ENCODE data around the gene TMEM239.
A peak's percentile ranks its signal among the peaks of the same experiment; 100 is the strongest.
"Not testable (repeated sequence)": the region's sequence is repeated elsewhere in the genome, so short reads cannot be mapped to it uniquely, and the experiment has no call there.

TMEM239 gene

GRCh38 chr20:2820896-2821869 lies 5.0 kb downstream of the TMEM239 start:
- DNase-seq = no peak

DNA sequence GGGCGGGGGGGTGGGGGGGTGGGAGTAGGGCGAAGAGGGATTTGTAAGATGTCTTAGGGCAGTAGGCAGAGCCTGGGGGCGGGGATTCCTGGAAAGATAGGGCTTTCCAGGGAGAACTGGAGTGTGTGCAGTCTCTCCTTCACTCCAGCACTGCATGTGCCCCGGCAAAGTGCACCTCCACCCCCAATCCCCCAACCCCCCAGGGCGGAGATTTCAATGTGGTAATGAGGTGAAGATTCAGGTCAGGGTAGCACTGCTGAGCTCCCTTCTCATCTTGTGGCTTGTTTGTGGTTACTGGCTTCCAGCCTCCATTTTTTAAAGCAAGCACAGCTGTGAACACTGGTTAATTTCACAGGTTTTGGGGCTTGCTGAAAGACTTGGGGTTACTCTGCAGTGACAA lies 5.9 kb downstream of the TMEM239 start:
- DNase-seq = no peak

DNA sequence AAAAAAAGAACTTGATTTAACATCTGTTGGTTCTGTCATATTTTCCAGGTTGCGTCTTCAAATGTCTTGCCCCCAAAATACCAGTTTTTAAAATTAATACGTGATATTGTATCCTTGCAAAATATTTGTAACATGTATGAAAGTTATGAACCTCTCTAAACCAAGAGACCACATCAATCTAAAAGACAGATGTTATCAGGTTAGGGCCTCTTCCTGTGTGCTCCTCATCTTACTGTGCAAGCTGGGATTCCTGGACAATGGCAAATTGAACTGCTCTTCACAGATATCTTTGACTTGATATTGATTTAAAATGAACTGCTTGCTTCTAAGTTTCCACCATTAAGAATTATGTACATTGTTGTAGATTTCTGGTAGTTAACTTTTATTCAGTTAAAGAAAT lies 9.6 kb downstream of the TMEM239 start:
- DNase-seq = no peak

- DNase-seq = no peak
These were observed 10.5 kb downstream of the TMEM239 start for GRCh38 chr20:2826655-2827054.

DNA sequence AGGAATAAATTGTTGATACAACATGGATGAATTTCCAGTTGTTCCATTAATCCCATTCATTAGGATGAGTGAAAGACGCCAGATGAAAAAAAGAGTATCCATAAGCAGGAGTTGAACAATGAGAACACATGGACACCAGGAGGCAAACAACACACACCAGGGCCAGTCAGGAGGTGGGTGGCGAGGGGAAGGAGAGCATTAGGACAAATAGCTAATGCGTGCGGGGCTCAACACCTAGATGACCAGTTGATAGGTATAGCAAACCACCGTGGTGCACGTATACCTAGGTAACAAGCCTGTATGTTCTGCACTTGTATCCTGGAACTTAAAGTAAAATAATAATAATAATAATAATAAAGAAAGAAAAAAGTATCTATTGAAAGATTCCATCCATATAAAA lies 13.2 kb downstream of the TMEM239 start:
- no peak for DNase-seq

DNA sequence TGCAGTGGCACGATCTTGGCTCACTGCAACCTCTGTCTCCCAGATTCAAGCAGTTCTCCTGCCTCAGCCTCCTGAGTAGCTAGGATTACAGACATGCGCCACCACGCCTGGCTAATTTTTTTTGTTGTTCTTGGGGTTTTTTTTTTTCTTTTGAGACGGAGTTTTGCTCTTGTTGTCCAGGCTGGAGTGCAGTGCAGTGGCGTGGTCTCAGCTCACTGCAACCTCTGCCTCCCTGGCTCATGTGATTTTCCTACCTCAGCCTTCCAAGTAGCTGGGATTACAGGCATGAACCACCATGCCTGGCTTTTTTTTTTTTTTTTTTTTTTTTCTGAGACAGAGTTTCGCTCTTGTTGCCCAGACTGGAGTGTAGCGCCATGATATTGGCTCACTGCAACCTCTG lies 15.0 kb downstream of the TMEM239 start:
- DNase-seq = not testable (repeated sequence)

GRCh38 chr20:2833761-2834160 lies 17.6 kb downstream of the TMEM239 start:
- no peak for DNase-seq

DNA sequence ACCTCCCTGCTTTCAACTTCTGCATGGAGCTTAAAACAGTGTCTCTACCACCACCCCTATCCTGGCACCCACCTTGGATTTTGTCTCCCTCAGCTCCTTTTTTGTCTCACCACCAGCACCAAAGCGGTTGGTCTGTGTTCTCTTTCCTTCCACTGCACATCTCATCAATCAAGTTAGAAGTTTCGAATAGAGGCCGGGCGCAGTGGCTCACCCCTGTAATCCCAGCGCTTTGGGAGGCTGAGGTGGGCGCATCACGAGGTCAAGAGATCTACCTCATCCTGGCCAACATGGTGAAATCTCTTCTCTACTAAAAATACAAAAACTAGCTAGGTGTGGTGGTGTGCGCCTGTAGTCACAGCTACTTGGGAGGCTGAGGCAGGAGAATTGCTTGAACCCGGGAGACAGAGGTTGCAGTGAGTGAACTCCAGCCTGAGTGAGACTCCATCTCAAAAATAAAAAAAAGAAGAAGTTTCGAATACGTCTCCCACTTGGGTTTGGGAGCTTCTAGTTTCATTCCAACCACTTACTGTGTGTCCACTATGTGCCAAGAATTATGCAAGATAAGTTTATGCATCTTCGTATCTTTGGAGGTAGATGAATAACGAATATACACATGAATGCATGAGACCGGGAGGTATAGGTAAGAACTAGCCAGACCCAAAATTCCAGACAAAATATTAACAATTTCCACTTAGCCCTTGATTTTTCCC lies 18.4 kb downstream of the TMEM239 start:
- no peak for DNase-seq

- DNase-seq = no peak
These were observed 19.2 kb downstream of the TMEM239 start for GRCh38 chr20:2835331-2835796.

GRCh38 chr20:2836035-2836434 lies 19.9 kb downstream of the TMEM239 start:
- DNase-seq = no peak

DNA sequence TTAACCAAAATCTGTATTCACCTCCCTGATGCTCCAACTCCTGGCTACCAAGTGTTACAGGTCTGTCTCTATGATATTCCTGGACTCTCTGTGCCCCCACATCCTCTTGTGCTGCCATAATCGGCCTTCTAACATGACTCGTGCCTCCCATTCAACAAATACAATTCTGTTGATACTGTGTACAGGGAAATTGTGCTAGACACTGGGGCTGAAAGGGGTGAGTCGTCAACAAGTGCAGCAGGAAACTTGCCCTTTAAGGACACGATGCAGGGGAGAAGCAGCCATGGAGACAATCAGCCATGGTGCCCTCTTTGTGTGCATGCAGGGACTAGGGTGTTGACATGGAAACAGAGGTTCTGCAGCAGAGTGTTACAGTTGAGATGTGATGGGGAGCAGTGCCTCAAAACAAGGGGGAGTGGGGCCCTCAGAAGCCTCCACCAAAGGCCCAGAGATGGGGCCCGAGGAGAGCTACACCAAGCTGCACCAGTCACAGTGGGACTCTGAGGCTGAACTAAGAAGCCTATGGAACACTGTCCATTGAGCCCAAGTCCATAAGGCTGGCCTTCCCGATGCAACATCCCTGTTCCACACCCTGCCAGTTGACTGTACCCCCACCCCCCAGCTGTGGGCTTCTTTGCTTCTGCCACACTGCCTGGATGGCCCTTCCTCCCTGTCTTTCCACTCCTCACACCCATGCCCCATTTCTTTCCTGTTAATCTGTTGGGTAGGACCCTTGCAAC lies 21.2 kb downstream of the TMEM239 start:
- DNase-seq = no peak

DNA sequence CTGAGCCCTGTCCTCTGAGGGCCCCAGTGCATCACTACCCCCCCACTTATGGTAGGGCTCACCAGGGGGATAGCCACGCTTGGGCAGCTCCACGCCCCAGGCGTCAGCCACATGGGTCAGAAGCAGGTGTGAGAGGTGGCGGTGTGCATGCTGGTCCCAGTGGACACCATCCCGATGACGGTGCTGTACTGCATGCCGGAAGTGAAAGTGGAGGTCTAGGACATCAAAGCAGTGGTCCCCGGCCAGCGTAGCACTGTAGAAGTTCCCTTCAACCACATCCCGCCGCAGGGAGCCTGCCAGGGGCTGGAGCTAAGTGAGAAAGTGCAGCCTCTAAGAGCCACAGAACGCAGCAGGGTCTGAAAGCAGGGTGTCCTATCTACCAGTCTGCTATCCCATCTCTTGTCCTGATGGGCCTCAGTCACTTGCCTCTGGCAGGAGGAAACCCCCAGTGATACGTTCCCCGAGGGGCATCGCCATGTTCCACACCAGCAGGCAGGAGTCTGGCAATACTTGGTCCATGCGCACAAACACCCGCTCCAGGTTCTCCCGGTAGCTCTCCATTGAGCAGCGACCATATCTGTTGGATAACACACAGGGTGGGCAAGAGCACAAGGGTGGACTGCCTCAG lies 22.1 kb downstream of the TMEM239 start:
- no peak for DNase-seq

DNA sequence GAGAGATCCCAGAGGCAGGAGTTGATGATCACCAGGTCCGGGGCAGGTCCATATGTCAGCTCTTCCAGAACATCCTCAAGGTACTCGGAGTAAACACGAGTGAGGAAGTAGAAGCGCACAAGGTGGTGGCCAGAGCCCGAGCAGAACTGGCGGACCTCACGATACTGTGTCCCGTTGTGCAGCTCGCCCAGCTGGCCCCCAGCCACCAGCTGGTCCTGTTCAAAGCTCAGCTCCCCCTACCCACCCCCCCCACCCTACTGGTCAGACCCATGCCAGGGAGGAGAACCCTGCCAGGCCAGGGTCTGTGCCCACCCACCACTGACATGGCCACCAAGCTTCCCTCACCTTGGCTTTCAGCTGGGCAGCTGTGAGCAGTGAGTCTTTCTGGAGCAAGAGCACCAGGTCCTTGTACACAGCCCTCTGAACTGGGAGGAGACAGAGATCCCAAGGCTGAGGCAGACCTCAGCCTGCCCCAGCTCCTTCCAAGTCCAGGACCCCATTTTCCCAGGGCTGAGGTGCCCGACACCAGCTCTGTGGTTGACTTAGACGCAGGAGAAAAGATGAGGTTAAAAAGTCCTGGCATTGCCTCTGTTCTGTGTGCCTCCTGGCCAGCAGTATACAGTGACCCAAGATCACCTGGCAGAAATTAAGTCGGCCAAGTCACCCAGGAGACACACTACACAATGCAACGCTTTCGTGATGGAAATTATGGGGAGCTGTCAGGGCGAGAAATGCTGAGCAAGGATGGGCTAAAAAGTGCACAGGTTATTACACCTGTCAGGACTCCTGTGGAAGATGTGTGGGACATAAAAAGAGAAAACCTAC lies 22.9 kb downstream of the TMEM239 start:
- DNase-seq = no peak

- DNase-seq = no peak
These were observed 23.6 kb downstream of the TMEM239 start for GRCh38 chr20:2839732-2840137.

DNA sequence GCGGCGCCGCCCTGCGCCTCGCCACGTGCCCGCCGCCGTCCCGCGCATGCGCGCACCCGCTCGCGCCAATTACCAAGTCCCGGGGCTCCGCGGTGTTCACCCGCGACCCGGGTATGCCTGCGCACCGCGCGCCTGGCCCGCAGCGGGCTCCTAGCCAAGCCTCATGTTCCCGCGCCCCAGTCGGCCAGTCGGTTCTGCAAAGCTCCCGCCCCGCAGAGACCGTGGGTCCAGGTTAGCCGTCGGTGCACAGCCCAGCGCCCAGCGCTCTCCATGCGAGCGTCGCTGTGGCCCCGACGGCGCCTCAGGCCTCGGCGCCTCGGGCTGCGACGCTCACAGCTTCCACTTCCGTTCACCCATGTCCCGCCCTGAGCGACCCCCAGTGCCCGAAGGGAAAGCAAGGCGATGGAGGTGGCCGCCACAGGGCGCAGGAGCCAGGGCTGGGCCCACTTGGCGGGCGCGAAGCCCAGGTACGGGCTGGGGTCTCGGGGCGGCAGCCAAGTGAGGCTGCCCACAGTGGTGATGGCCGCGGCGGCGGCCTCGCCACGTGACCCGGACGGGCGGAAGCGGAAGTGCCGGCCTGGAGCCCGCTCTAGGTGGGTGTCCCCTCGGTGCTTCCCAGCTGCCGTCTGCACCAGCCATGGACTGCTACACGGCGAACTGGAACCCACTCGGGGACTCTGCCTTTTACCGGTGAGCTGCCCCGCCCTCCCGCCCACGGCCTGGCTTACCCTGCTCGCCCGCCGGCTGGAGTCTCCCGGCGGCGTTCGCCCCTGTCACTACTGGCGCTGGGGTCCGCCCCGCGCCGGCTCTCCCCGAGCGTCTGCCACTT lies 24.2 kb downstream of the TMEM239 start, which contains the start of the genes PCED1A and VPS16:
Gene PCED1A (minus strand): TSS at position 518 of the 829 bp plus-strand sequence. CDS start 743 bp downstream, outside the sequence.
Gene VPS16 (plus strand): TSS at position 608 of the 829 bp plus-strand sequence. CDS start 30 bp downstream, at position 638.
- peak; percentile 91 for DNase-seq

- peak; percentile 33 for DNase-seq
These were observed 24.9 kb downstream of the TMEM239 start for GRCh38 chr20:2840967-2841531.

DNA sequence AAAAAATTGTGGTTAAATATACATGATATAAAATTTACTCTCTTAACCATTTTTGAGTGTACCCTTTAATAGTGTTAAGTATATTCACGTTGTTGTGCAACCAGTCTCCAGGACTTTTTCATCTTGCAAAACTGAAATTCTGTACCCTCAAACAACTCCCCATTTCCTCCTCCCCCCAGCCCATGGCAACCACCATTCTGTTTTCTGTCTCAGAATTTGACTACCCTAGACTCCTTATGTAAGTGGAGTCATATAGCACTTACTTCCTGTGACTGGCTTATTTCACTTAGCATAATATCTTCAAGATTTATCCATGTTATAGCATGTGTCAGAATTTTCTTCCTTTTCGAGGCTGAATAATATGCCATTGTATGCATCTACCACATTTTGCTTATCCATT lies 29.4 kb downstream of the TMEM239 start:
- no peak for DNase-seq

- no peak for DNase-seq
These were observed 30.5 kb downstream of the TMEM239 start for GRCh38 chr20:2846698-2847097.

DNA sequence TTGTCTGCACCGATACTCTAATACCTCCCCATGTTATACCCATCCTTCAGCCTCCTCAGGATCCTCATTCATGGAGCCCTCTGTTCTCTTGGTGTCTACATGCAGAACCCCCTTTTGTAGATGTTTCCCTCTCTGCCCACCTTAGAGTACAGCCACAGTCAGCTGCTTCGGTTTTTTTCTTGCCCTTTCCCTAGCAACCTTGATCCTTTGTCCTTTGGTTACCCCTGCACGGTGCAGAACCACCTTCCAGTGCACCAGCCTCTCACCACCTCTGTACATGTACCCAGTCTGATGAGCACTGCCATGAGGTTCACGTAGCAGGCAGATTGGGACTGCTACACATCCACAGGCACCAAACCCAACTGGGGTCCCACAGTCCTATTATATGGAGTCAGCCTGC lies 31.6 kb downstream of the TMEM239 start:
- DNase-seq = no peak

GRCh38 chr20:2849529-2849928 lies 33.4 kb downstream of the TMEM239 start:
- no peak for DNase-seq

Data from stimulated activated CD4-positive, alpha-beta T cell treated with anti-CD3 and anti-CD28 coated beads, Interleukin-4, amount 100 ng/mL, for 1 hour (primary cell).